ENCODE measurements around the gene ASB1.

The ASB1 gene

DNA sequence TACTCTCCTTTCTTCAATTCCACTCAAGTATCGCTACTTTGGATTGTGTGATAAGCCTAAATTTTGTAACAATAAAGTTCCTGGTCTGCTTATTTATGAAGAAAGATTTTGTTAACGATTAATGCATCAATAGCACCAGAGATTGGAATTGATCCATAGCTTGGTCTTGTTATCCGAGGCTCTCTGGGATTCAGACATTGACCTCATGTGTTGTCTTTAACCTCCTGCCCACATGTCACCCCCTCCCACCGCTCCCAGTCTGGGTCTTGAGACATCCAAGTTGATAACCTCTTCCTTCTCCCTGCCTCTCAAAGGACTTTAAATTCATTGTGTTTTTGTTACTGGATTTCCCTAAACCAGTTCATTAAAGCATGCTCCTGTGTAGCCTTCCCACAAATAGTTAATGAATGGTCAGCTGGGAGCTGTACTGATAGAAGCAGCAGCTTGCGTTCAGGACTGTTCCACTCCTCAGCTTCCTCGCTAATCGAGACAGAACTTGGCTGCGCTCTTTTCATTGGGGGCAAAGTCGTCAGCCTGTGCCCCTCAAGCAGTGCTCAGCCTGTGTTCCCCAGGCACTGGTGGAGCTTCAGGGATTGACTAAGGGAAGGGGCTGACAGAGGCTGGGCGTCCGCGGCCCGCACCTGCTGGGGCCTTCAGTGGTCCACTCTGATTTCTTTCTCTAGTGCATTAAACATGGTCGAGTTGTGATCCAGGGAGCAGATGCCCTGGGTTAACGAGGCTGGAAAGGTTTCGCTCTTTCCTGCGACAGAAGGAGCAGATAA lies 18.9 kb downstream of the ASB1 start:
- no peak overlapping the region for H3K4me3 ChIP-seq (replicated peaks; ENCODE audit: low read depth, low read length)
- TF ChIP-seq, protein P1, sequence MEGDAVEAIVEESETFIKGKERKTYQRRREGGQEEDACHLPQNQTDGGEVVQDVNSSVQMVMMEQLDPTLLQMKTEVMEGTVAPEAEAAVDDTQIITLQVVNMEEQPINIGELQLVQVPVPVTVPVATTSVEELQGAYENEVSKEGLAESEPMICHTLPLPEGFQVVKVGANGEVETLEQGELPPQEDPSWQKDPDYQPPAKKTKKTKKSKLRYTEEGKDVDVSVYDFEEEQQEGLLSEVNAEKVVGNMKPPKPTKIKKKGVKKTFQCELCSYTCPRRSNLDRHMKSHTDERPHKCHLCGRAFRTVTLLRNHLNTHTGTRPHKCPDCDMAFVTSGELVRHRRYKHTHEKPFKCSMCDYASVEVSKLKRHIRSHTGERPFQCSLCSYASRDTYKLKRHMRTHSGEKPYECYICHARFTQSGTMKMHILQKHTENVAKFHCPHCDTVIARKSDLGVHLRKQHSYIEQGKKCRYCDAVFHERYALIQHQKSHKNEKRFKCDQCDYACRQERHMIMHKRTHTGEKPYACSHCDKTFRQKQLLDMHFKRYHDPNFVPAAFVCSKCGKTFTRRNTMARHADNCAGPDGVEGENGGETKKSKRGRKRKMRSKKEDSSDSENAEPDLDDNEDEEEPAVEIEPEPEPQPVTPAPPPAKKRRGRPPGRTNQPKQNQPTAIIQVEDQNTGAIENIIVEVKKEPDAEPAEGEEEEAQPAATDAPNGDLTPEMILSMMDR (IDR thresholded peaks at IDR 0.05; ENCODE audit: low read length, missing control alignments) = no peak
- no peak for DNase-seq (ENCODE audit: low read depth)

GRCh38 chr2:238446371-238446770 lies 19.6 kb downstream of the ASB1 start:
- no peak for DNase-seq (ENCODE audit: low read depth)
- TF ChIP-seq, protein P1 (IDR thresholded peaks at IDR 0.05; ENCODE audit: low read length, missing control alignments) = no peak
- no peak overlapping the region for H3K4me3 ChIP-seq (replicated peaks; ENCODE audit: low read depth, low read length)

- no peak overlapping the region for H3K4me3 ChIP-seq (replicated peaks; ENCODE audit: low read depth, low read length)
- TF ChIP-seq, protein P1 (IDR thresholded peaks at IDR 0.05; ENCODE audit: low read length, missing control alignments) = no peak
- no peak for DNase-seq (ENCODE audit: low read depth)
Measured at GRCh38 chr2:238448031-238448955, 21.6 kb downstream of the ASB1 start.

GRCh38 chr2:238449241-238449640 lies 22.5 kb downstream of the ASB1 start:
- TF ChIP-seq, protein P1 (IDR thresholded peaks at IDR 0.05; ENCODE audit: low read length, missing control alignments) = no peak
- DNase-seq (ENCODE audit: low read depth) = no peak

GRCh38 chr2:238449909-238450417 lies 23.2 kb downstream of the ASB1 start:
- TF ChIP-seq, protein P1 (IDR thresholded peaks at IDR 0.05; ENCODE audit: low read length, missing control alignments) = no peak

More at GRCh38 chr2:238449241-238449640, 22.5 kb downstream of the ASB1 start:
- no peak overlapping the region for H3K4me3 ChIP-seq (replicated peaks; ENCODE audit: low read depth, low read length)

DNA sequence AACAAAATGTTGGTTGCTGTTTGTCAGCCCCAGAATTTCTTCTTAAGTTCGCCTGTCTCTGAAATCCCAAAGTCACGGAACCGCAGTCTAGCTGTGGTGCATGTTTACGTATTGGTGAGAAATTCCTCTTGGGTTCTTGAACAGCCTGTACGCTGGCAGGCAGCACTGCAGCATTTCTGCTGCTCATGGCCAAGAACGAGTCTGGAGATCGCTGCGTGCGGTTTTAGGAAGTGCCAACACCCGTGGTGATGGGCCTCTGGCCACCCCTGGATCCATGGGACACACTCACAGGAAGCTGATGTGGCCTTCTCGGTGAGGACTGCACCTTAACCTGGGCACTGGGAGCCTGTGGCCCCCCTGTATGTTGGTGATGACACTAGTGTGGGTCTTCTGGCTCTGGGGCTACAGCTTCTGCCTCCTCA lies 23.7 kb downstream of the ASB1 start:
- TF ChIP-seq, protein P1 (IDR thresholded peaks at IDR 0.05; ENCODE audit: low read length, missing control alignments) = no peak
- DNase-seq (ENCODE audit: low read depth) = no peak
- no peak overlapping the region for H3K4me3 ChIP-seq (replicated peaks; ENCODE audit: low read depth, low read length)

More at GRCh38 chr2:238449909-238450417, 23.2 kb downstream of the ASB1 start:
- no peak overlapping the region for H3K4me3 ChIP-seq (replicated peaks; ENCODE audit: low read depth, low read length)
- DNase-seq (ENCODE audit: low read depth) = peak; percentile 71
